Parathyroid adenoma (tissue), 2 donors: ENCODE results near the gene ADM2.

Experiments
- H2AFZ ChIP-seq: fragments of 300-600 bp; sonication (generic); one replicate; pipeline ENCODE4 v1.7.0; 2017; ENCODE audit warnings: antibody characterized with exemption, mild to moderate bottlenecking
- H3K27ac ChIP-seq: fragments of 300-600 bp; sonication (generic); one replicate; pipeline ENCODE4 v1.7.0; 2017
- H3K27me3 ChIP-seq: fragments of 300-600 bp; sonication (generic); one replicate; pipeline ENCODE4 v1.7.0; 2017; ENCODE audit warnings: low read length; ENCODE audit not compliant: control insufficient read depth, insufficient read depth
- H3K36me3 ChIP-seq: fragments of 300-600 bp; sonication (generic); one replicate; pipeline ENCODE4 v1.7.0; 2017; ENCODE audit warnings: low read length; ENCODE audit not compliant: control insufficient read depth, insufficient read depth
- H3K4me1 ChIP-seq: fragments of 300-600 bp; sonication (generic); one replicate; pipeline ENCODE4 v1.7.0; 2017; ENCODE audit warnings: control low read depth
- H3K4me2 ChIP-seq: fragments of 300-600 bp; sonication (generic); one replicate; pipeline ENCODE4 v1.7.0; 2017; ENCODE audit warnings: low read length
- H3K4me3 ChIP-seq: fragments of 300-600 bp; sonication (generic); one replicate; pipeline ENCODE4 v1.7.0; 2017; ENCODE audit warnings: low read depth, low read length
- H3K79me2 ChIP-seq: fragments of 300-600 bp; sonication (generic); one replicate; pipeline ENCODE4 v1.7.0; 2017; ENCODE audit warnings: control low read depth
- H3K9ac ChIP-seq: fragments of 300-600 bp; sonication (generic); one replicate; pipeline ENCODE4 v1.7.0; 2017; ENCODE audit warnings: mild to moderate bottlenecking
- H3K9me3 ChIP-seq: fragments of 300-600 bp; sonication (generic); one replicate; pipeline ENCODE4 v1.7.0; 2017; ENCODE audit warnings: low read length; ENCODE audit not compliant: control insufficient read depth
- TF ChIP-seq, protein P1 (sequence below): fragments of 300-600 bp; sonication (generic); IDR thresholded peaks from one replicate; pipeline ENCODE4 v1.7.0; 2017; ENCODE audit warnings: antibody characterized with exemption, mild to moderate bottlenecking
- donor health status: primary hyperparathyroidism.

ADM2 gene

GRCh38 chr22:50439314-50439870, 42.0 kb upstream of the ADM2 start:
- Histone ChIP-seq H3K27me3 (no peaks in the 10 kb centered on the region), H3K4me1 (no peaks in the 10 kb centered on the region), H3K4me2 (no peak overlapping the region), H2AFZ (no peak overlapping the region), H3K36me3 (no peaks in the 10 kb centered on the region), H3K79me2 (no peaks in the 10 kb centered on the region), H3K4me3 (no peak overlapping the region), H3K9ac (no peak overlapping the region), H3K27ac (no peak overlapping the region), H3K9me3 (no peaks in the 10 kb centered on the region)
- TF ChIP-seq, protein P1, sequence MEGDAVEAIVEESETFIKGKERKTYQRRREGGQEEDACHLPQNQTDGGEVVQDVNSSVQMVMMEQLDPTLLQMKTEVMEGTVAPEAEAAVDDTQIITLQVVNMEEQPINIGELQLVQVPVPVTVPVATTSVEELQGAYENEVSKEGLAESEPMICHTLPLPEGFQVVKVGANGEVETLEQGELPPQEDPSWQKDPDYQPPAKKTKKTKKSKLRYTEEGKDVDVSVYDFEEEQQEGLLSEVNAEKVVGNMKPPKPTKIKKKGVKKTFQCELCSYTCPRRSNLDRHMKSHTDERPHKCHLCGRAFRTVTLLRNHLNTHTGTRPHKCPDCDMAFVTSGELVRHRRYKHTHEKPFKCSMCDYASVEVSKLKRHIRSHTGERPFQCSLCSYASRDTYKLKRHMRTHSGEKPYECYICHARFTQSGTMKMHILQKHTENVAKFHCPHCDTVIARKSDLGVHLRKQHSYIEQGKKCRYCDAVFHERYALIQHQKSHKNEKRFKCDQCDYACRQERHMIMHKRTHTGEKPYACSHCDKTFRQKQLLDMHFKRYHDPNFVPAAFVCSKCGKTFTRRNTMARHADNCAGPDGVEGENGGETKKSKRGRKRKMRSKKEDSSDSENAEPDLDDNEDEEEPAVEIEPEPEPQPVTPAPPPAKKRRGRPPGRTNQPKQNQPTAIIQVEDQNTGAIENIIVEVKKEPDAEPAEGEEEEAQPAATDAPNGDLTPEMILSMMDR, result no peak

GRCh38 chr22:50439871-50440331, 41.4 kb upstream of the ADM2 start:
- Histone ChIP-seq H3K4me1 (no peaks in the 10 kb centered on the region), H3K36me3 (no peaks in the 10 kb centered on the region), H3K4me3 (no peak overlapping the region), H3K4me2 (no peak overlapping the region), H3K9me3 (no peaks in the 10 kb centered on the region), H3K27ac (no peak overlapping the region), H2AFZ (no peak overlapping the region), H3K9ac (no peak overlapping the region), H3K79me2 (no peaks in the 10 kb centered on the region), H3K27me3 (no peaks in the 10 kb centered on the region)
- TF ChIP-seq, protein P1, result no peak

DNA sequence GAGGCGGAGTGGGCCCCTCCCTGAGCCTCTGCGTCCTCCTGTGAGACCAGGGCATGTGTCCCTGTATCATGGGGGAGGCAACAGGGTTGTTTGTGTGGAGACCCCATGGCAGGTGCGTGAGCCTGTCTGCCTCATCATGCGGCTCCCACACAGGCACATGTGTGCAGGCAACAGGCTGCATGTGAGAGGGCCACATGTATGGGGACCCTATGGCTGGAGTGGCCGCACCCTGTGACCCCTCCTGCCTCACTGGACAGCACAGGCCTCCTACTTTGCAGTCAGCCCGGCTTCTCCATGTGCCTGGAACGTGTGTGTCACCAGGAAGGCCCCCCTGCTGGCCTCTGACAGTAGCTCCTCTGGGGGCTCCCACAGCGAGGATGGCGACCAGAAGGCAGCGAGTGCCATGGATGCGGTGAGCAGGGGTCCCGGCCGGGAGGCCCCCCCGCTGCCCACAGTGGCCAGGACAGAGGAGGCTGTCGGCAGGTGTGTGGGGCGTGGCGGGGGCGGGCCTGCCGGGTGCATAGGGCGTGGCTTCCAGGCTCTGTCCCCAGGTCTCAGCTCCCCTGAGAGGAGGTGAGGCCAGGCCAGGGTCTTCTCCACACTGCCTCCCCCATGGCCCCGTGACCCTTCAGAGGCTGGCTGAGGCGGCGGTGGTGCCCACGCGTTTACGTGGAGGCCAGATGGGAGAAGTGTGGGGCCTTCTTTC, 40.6 kb upstream of the ADM2 start:
- TF ChIP-seq, protein P1, result no peak
- no peaks in the 10 kb centered on the region for H3K27me3 ChIP-seq
- no peak overlapping the region for H3K4me3 ChIP-seq
- H3K9ac ChIP-seq, result no peak overlapping the region
- H3K36me3 ChIP-seq, result no peaks in the 10 kb centered on the region
- no peak overlapping the region for H3K27ac ChIP-seq
- H3K4me1 ChIP-seq, result no peaks in the 10 kb centered on the region
- no peaks in the 10 kb centered on the region for H3K9me3 ChIP-seq
- no peak overlapping the region for H3K4me2 ChIP-seq
- no peaks in the 10 kb centered on the region for H3K79me2 ChIP-seq
- H2AFZ ChIP-seq, result no peak overlapping the region

DNA sequence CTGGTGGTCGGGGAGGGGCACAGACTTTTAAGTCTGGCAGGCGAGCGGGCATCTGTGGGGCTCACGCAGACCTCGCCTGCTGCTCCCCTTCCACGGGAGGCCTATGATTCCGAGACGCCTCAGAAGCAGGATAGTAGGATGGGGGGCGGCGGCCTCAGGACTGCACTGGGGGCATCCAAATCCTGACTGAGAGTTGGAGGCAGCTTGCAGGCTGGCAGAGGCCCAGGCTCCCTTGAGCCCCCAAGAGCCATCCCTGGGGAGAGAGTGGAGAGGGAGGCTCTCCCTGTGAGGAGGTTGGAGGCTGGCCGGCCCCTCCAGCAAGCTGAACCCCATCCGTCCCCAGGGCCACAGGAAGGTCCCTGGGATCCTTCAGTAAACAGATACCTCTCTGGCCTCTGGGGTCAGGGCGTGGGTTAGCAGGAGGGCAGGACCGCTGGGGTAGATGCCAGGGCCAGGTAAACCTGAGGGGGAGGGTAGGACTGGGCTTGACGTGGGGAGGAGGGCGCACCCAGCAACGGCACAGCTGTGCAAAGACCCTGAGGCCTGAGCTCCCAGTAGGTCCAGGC, 39.8 kb upstream of the ADM2 start:
- no peak overlapping the region for H3K27ac ChIP-seq
- H2AFZ ChIP-seq, result no peak overlapping the region
- H3K36me3 ChIP-seq, result no peaks in the 10 kb centered on the region
- H3K4me2 ChIP-seq, result no peak overlapping the region
- H3K79me2 ChIP-seq, result no peaks in the 10 kb centered on the region
- no peak overlapping the region for H3K9ac ChIP-seq
- H3K4me3 ChIP-seq, result no peak overlapping the region
- H3K9me3 ChIP-seq, result no peaks in the 10 kb centered on the region
- no peaks in the 10 kb centered on the region for H3K4me1 ChIP-seq
- no peaks in the 10 kb centered on the region for H3K27me3 ChIP-seq
- TF ChIP-seq, protein P1, result no peak
